K562 (cell line): ENCODE results near the gene SF3B3. TPM values are rescaled to one million over a fixed set of nuclear protein-coding genes. Genes with fewer than 3 reads are reported as not detected.

Experiments used
- ATF4 ChIP-seq: fragments of 450-650 bp; formaldehyde crosslinking; IDR thresholded peaks from 2 replicates; pipeline ENCODE4 v1.4.0; 2022; ENCODE audit warnings: mild to moderate bottlenecking, moderate library complexity
- ETV1 ChIP-seq: fragments of 450-650 bp; conservative IDR thresholded peaks from 2 replicates; pipeline ENCODE4 v1.6.1; 2016; ENCODE audit warnings: missing genetic modification characterization, control low read depth, low read depth, missing compliant biosample characterization
- FOXM1 ChIP-seq, 2 experiments: fragments of 450-650 bp in 1 of 2; sonication (generic) in 1 of 2; formaldehyde crosslinking in 1 of 2; IDR thresholded peaks; 2 replicates each; pipeline versions ENCODE4 v1.6.1 to v1.9.0; 2017 to 2022; ENCODE audit warnings: low read depth in 2 of 2, mild to moderate bottlenecking in 2 of 2, missing genetic modification reagents in 1 of 2, moderate library complexity in 1 of 2
- HES1 ChIP-seq: fragments of 450-650 bp; IDR thresholded peaks from 2 replicates; pipeline ENCODE4 v1.6.1; 2016; ENCODE audit warnings: low read depth, mild to moderate bottlenecking, moderate library complexity
- HNRNPUL1 ChIP-seq: fragments of 200-400 bp; formaldehyde crosslinking; IDR thresholded peaks from 2 replicates; pipeline ENCODE4 v1.6.1; 2017; ENCODE audit warnings: low read length
- MAFF ChIP-seq: IDR thresholded peaks from 2 replicates; pipeline ENCODE4 v1.6.1; 2012; ENCODE audit warnings: low read length, improper control_type of control experiment
- MAZ ChIP-seq, 2 experiments: fragments of 450-650 bp in 1 of 2; sonication (generic) in 1 of 2; formaldehyde crosslinking; IDR thresholded peaks in 1 of 2; conservative IDR thresholded peaks in 1 of 2; 2 replicates each; pipeline versions ENCODE4 v1.4.0 to v1.5.0; 2020; ENCODE audit warnings: mild to moderate bottlenecking in 1 of 2, missing genetic modification reagents in 1 of 2
- MEIS2 ChIP-seq: fragments of 450-650 bp; IDR thresholded peaks from 2 replicates; pipeline ENCODE4 v1.6.1; 2014; ENCODE audit warnings: mild to moderate bottlenecking; ENCODE audit not compliant: partially characterized antibody
- MITF ChIP-seq: IDR thresholded peaks from 2 replicates; pipeline ENCODE4 v1.6.1; 2014; ENCODE audit warnings: antibody characterized with exemption
- NFRKB ChIP-seq: fragments of 450-650 bp; IDR thresholded peaks from 2 replicates; pipeline ENCODE4 v1.6.1; 2016; ENCODE audit warnings: low read depth
- PHF8 ChIP-seq: fragments of 200-600 bp; sonication (generic); IDR thresholded peaks from 2 replicates; pipeline ENCODE4 v1.6.1; 2012; ENCODE audit warnings: mixed run types, mild to moderate bottlenecking, inconsistent platforms, low read length, moderate library complexity, borderline replicate concordance
- PKNOX1 ChIP-seq: fragments of 450-650 bp; IDR thresholded peaks from 2 replicates; pipeline ENCODE4 v1.6.1; 2016
- PTBP1 ChIP-seq: fragments of 200-400 bp; formaldehyde crosslinking; IDR thresholded peaks from 2 replicates; pipeline ENCODE4 v1.6.1; 2017; ENCODE audit warnings: low read depth, low read length
- SMAD4 ChIP-seq: fragments of 250-450 bp; sonication (Bioruptor Pico); conservative IDR thresholded peaks from 2 replicates; pipeline ENCODE4 v1.8.0; 2021; ENCODE audit warnings: inconsistent platforms, mild to moderate bottlenecking, moderate library complexity
- STAT6 ChIP-seq: sonication (generic); formaldehyde crosslinking; IDR thresholded peaks from 2 replicates; pipeline ENCODE4 v1.8.1; 2023; ENCODE audit warnings: mild to moderate bottlenecking, missing genetic modification reagents
- TFAP4 ChIP-seq: sonication (generic); formaldehyde crosslinking; IDR thresholded peaks from 2 replicates; pipeline ENCODE4 v1.8.0; 2022; ENCODE audit warnings: missing genetic modification reagents, mild to moderate bottlenecking, moderate library complexity, borderline replicate concordance
- ZBED1 ChIP-seq: IDR thresholded peaks from 2 replicates; pipeline ENCODE4 v1.6.1; 2014
- ZNF175 ChIP-seq: fragments of 200-800 bp; sonication (Bioruptor generic); IDR thresholded peaks from 2 replicates; pipeline ENCODE4 v1.6.1; 2016; ENCODE audit warnings: low read depth, mild to moderate bottlenecking, missing genetic modification characterization, missing compliant biosample characterization
- ZNF23 ChIP-seq: fragments of 250-450 bp; sonication (Bioruptor Pico); IDR thresholded peaks from 2 replicates; pipeline ENCODE4 v1.4.0; 2020; ENCODE audit warnings: mild to moderate bottlenecking
- ZNF239 ChIP-seq: fragments of 250-450 bp; sonication (Bioruptor Pico); IDR thresholded peaks from 2 replicates; pipeline ENCODE4 v1.4.0; 2020; ENCODE audit warnings: mild to moderate bottlenecking
- polyA plus RNA-seq, 8 experiments: library from polyadenylated mRNA; depleted of rRNA in 4 of 8; stranded (reverse) in 5 of 8; unstranded in 3 of 8; fragments of >200 nt; fragmentation: Nextera tagmentation in 2 of 8; fragmentation: Illumina TruSeq in 1 of 8; extraction: Ambion mirVana in 2 of 8; extraction: Trizol in 1 of 8; gene quantifications; 2 replicates each; pipeline versions ENCODE4 v1.2.1 to v1.2.3, GENCODE V29; 2011 to 2014; ENCODE audit warnings: inconsistent platforms in 1 of 8, missing spikeins in 1 of 8
- total RNA-seq, 7 experiments: library from RNA; depleted of rRNA in 6 of 7; stranded (reverse); fragments of >200 nt in 6 of 7; fragmentation: Illumina TruSeq in 2 of 7; extraction: Trizol in 2 of 7; gene quantifications; 2 replicates each; pipeline versions ENCODE4 v1.2.1 to v1.2.3, GENCODE V29; 2011 to 2021; ENCODE audit warnings: low replicate concordance in 1 of 7

The SF3B3 gene
- total and polyA plus RNA-seq, 9 of the 15 experiments (the other 6 are each of a cell fraction or from before 2014, with no cell fraction given): 98.9 to 546 (median 221) TPM

- TF ChIP-seq STAT6 (CRISPR knock-in tag) (no peak), HNRNPUL1 (0 out of 2 replicates have a peak, but pooled peaks have one; percentile 35), MEIS2 (peak; percentile 31), ZNF239 (CRISPR knock-in tag) (no peak), TFAP4 (CRISPR knock-in tag) (peak; percentile 27; the same call in 1 of the 2 replicates), MITF (no peak), ETV1 (tag) (peak; percentile 91), ZNF175 (CRISPR knock-in tag) (0 out of 2 replicates have a peak, but pooled peaks have one; percentile 15), ZNF23 (CRISPR knock-in tag) (no peak), PTBP1 (no peak), HES1 (no peak), ATF4 (CRISPR knock-in tag) (peak; percentile 15; the same call in 1 of the 2 replicates), PHF8 (peak; percentile 84; the same call in 1 of the 2 replicates), SMAD4 (0 out of 2 replicates have a peak, but pooled peaks have one; percentile 40), PKNOX1 (peak; percentile 42; the same call in 1 of the 2 replicates), ZBED1 (no peak), MAZ (CRISPR knock-in tag; conservative IDR thresholded peaks at IDR 0.05 in 1 of 2, IDR thresholded peaks at IDR 0.05 in 1 of 2) (0 out of 4 replicates have a peak, but pooled peaks of 1 of the 2 experiments have one; percentile 48), FOXM1 (IDR thresholded peaks at IDR 0.05; ENCODE audit: low read depth) (peak; percentile 95), FOXM1 (CRISPR knock-in tag; IDR thresholded peaks at IDR 0.05; ENCODE audit: low read depth) (no peak), NFRKB (peak; percentile 97), MAFF (no peak)
These were observed 407 bp upstream of the SF3B3 start, which contains the start of gene COG4 (continued) for GRCh38 chr16:70523076-70523742.
